ENCODE measurements around the gene ACTL7A. TPM values are rescaled to one million over a fixed set of nuclear protein-coding genes. Genes with fewer than 3 reads are reported as not detected.

Gene ACTL7A
- total and polyA plus RNA-seq, 2 of the 13 experiments (the other 11 are each of a cell fraction or from before 2014, with no cell fraction given) = not detected

- no peak overlapping the region for H3K27ac ChIP-seq (ENCODE audit: extremely low read length, insufficient read depth, low read length)
Measured at GRCh38 chr9:108910914-108911313, 48.8 kb downstream of the ACTL7A start.

GRCh38 chr9:108911820-108912219, 49.8 kb downstream of the ACTL7A start:
- FAIRE-seq = no peak
- BruUV-seq (replicated peaks) = no TSS peak
- Histone ChIP-seq H3K4me1 (ENCODE audit: insufficient read depth, low read length) (peaks cover 9% of the 10 kb centered on the region), H3K9ac (ENCODE audit: insufficient read depth, low read depth, low read length) (no peak overlapping the region), H3K27ac (ENCODE audit: extremely low read length, insufficient read depth, low read length) (no peak overlapping the region), H3K4me2 (ENCODE audit: low read depth, low read length) (no peak overlapping the region), H3K36me3 (replicated peaks in 1 of 2; ENCODE audit: control insufficient read depth in 1 of 2, insufficient read depth in 2 of 2, low read length in 2 of 2) (peaks cover 29 to 82% of the 10 kb centered on the region in 2 experiments), H3K79me2 (ENCODE audit: insufficient read depth, low read length) (peaks cover 2% of the 10 kb centered on the region), H3K4me3 (replicated peaks in 1 of 3; ENCODE audit: insufficient read depth in 1 of 3, low read depth in 2 of 3, low read length in 3 of 3) (no peak overlapping the region), H3K27me3 (ENCODE audit: control insufficient read depth in 1 of 2, insufficient read depth in 2 of 2, low read length in 2 of 2) (no peaks in the 10 kb centered on the region), H4K20me1 (ENCODE audit: insufficient read depth, low read length) (no peaks in the 10 kb centered on the region), H3K9me3 (ENCODE audit: low read length) (no peaks in the 10 kb centered on the region), H2AFZ (ENCODE audit: low read length) (no peak overlapping the region)
- in situ Hi-C loops (cut with HindIII; ENCODE audit: extremely low pct_ligation_motif_present, low pct_unique_long_range_greater_than_20kb) (no loop called here), intact Hi-C loops (cut with micrococcal nuclease; ENCODE audit: unreplicated experiment) (no loop called here)
- POLR2A ChIA-PET = interaction anchor here (0.8 to 1.3 kb wide), 2 partner anchors 22 to 25 kb away, joined by 3 read pairs; no protein-coding TSS in a partner anchor
- peak; percentile 15 for DNase-seq (ENCODE audit: low spot score)
- WGBS (ENCODE audit: low lambda C conversion rate) = 28% methylated on average over 1 of the region's 1 CpG
- CTCF ChIA-PET (ENCODE audit: low intra/inter-chr PET ratio, low total read pairs) = no interaction called here
- peak; percentile 31; the same call in 1 of the 3 replicates for ATAC-seq
- TF ChIP-seq NR2C2 (CRISPR knock-in tag; IDR thresholded peaks at IDR 0.05; ENCODE audit: borderline replicate concordance) = no peak
- no peak for TF ChIP-seq ZNF547 (CRISPR knock-in tag; IDR thresholded peaks at IDR 0.05)
- TF ChIP-seq PAXIP1 (CRISPR knock-in tag; conservative IDR thresholded peaks at IDR 0.05) = 0 out of 2 replicates have a peak, but pooled peaks have one; percentile 15
- TF ChIP-seq FLYWCH1 (CRISPR knock-in tag; IDR thresholded peaks at IDR 0.05) = no peak
- TF ChIP-seq ZNF143 (CRISPR knock-in tag; IDR thresholded peaks at IDR 0.05) = no peak
- TF ChIP-seq GFI1 (CRISPR knock-in tag; IDR thresholded peaks at IDR 0.05; ENCODE audit: borderline replicate concordance) = peak; percentile 92
- peak; percentile 30; the same call in 1 of the 2 replicates for TF ChIP-seq RARA (CRISPR knock-in tag; IDR thresholded peaks at IDR 0.05)

More at GRCh38 chr9:108910914-108911313, 48.8 kb downstream of the ACTL7A start:
- H4K20me1 ChIP-seq (ENCODE audit: insufficient read depth, low read length) = no peaks in the 10 kb centered on the region
- WGBS (ENCODE audit: low lambda C conversion rate) = 100% methylated on average over 2 of the region's 2 CpGs
- H3K27me3 ChIP-seq (ENCODE audit: control insufficient read depth in 1 of 2, insufficient read depth in 2 of 2, low read length in 2 of 2) = no peaks in the 10 kb centered on the region
- no peak overlapping the region for H3K4me3 ChIP-seq (replicated peaks in 1 of 3; ENCODE audit: insufficient read depth in 1 of 3, low read depth in 2 of 3, low read length in 3 of 3)
- ATAC-seq (no peak), DNase-seq (ENCODE audit: low spot score) (no peak), FAIRE-seq (no peak)
- ChIA-PET POLR2A (no interaction called here), CTCF (ENCODE audit: low intra/inter-chr PET ratio, low total read pairs) (no interaction called here)
- H3K9ac ChIP-seq (ENCODE audit: insufficient read depth, low read depth, low read length) = no peak overlapping the region
- no peak for TF ChIP-seq ZHX1 (CRISPR knock-in tag; IDR thresholded peaks at IDR 0.05; ENCODE audit: low read depth)
- in situ Hi-C loops (cut with HindIII; ENCODE audit: extremely low pct_ligation_motif_present, low pct_unique_long_range_greater_than_20kb) = no loop called here
- peaks cover 12% of the 10 kb centered on the region for H3K4me1 ChIP-seq (ENCODE audit: insufficient read depth, low read length)
- no peak overlapping the region for H3K4me2 ChIP-seq (ENCODE audit: low read depth, low read length)
- BruUV-seq (replicated peaks) = no TSS peak
- peaks cover 32 to 88% of the 10 kb centered on the region in 2 experiments for H3K36me3 ChIP-seq (replicated peaks in 1 of 2; ENCODE audit: control insufficient read depth in 1 of 2, insufficient read depth in 2 of 2, low read length in 2 of 2)
- peaks cover 2% of the 10 kb centered on the region for H3K79me2 ChIP-seq (ENCODE audit: insufficient read depth, low read length)
- H3K9me3 ChIP-seq (ENCODE audit: low read length) = no peaks in the 10 kb centered on the region
- H2AFZ ChIP-seq (ENCODE audit: low read length) = no peak overlapping the region
- intact Hi-C loops (cut with micrococcal nuclease; ENCODE audit: unreplicated experiment) = no loop called here

Measured in HepG2 (cell line).